ENCODE results near the gene USP40.

The USP40 gene

GRCh38 chr2:233435436-233436190, 131.0 kb downstream of the USP40 start:
- in situ Hi-C loops (cut with HindIII; ENCODE audit: low sequenced_read_pairs), result no loop called here

DNA sequence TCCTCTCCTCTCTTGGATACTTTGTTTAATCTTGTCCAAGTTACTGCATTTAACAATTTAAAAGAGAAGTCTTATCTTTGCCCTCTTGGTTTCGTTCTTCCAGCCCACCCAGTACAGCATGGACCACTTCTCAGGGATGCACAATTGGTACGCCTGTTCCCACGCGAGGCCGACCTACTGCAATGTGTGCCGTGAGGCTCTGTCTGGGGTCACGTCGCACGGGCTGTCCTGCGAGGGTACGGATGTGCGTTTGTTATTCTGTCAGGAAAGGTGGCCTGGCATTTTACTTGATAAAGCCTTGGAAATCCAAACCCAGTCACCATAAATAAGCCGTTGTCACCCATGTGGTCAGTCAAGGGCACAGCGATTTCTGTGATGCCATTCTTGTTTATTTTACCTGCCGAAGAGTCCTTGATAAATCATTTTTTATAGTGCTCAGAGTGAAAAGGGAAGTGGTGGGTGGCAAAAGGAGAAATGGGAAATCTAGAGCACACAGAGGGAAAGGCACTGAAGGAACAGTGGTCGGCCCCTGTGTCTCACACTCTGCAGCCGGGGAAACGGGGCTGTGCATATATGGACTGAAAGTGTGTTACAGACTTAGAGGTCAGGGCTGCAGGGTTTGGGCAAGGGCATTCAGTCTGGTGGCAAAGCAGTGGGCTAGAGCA, 131.8 kb downstream of the USP40 start:
- in situ Hi-C loops (cut with HindIII; ENCODE audit: low sequenced_read_pairs), result no loop called here

GRCh38 chr2:233433794-233434193, 132.8 kb downstream of the USP40 start:
- in situ Hi-C loops (cut with HindIII; ENCODE audit: low sequenced_read_pairs), result no loop called here

DNA sequence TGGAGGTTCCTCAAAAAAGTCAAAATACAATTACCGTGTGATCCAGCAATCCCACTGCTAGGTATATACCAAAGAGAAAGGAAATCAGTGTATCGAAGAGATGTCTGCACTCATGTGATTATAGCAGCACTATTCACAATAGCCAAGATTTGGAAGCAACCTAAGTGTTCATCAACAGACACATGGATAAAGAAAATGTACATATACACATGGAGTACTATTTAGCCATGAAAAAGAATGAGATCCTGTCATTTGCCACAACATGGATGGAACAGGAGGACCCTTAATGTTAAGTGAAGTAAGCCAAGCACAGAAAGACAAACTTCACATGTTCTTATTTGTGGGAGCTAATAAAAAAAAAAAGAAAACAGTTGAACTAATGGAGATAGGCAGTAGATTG, 133.6 kb downstream of the USP40 start:
- in situ Hi-C loops (cut with HindIII; ENCODE audit: low sequenced_read_pairs), result no loop called here

- in situ Hi-C loops (cut with HindIII; ENCODE audit: low sequenced_read_pairs), result no loop called here
Measured at GRCh38 chr2:233430651-233431050, 135.9 kb downstream of the USP40 start.

- in situ Hi-C loops (cut with HindIII; ENCODE audit: low sequenced_read_pairs), result no loop called here
Measured at GRCh38 chr2:233430081-233430480, 136.5 kb downstream of the USP40 start.

GRCh38 chr2:233429175-233429897, 137.2 kb downstream of the USP40 start:
- in situ Hi-C loops (cut with HindIII; ENCODE audit: low sequenced_read_pairs), result no loop called here

DNA sequence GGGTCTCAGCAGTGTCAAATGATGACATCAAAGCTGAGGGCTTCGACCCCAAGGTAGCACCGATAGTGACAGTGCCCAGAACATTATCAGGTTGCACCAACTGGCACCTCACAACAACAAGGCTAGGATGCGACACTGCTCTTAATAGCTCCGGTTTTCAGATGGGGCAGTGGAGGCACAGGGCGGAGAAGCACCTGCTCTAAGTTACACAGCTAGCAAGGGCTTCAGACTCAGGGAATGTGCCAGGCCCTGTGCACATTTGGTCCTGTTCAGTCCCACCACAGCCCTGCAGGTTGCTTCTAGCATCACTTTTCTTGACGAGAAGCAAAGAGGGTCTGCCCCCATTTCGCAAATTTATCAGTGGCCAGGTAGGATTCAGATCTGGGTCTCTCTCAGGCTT, 138.1 kb downstream of the USP40 start:
- in situ Hi-C loops (cut with HindIII; ENCODE audit: low sequenced_read_pairs), result no loop called here

GRCh38 chr2:233428008-233428407, 138.6 kb downstream of the USP40 start:
- in situ Hi-C loops (cut with HindIII; ENCODE audit: low sequenced_read_pairs), result no loop called here

DNA sequence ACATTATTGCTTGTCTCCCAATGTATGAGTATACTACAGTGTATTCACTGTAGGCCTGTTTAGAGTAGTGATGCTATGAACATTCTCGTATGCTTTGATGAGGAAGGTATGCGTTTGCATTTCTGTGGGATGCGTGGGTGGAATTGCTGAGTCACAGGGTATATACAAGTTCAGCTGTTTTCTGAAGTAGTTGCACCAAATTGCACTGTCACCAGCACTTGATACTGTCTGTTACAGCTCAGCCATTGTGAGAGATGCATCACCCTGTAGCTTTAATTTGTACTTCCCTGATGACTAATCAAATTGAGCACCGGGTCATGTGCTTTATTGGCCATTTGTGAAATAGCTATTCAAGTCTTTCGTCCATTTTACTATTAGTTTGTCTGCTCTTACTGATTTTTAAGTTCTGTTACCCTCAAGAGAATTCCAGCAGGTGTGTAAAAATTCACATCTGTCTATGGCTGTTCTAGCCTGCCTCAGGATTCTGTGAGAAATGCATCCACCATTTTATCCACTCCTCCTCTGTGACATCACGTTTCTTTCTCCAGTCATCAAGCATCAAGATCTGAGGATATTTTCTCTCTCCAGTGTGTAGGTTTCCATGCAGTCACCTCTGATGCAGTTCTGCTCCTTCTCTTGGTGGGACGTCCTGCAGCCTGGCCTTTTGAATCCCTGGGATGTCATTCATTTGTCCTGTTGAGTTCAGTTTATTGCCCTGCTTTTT, 139.8 kb downstream of the USP40 start:
- in situ Hi-C loops (cut with HindIII; ENCODE audit: low sequenced_read_pairs), result no loop called here
